ENCODE data around the gene KLRC4. TPM values are rescaled to one million over a fixed set of nuclear protein-coding genes. Genes with fewer than 3 reads are reported as not detected.
A peak's percentile ranks its signal among the peaks of the same experiment; 100 is the strongest.
"Not testable (repeated sequence)": the region's sequence is repeated elsewhere in the genome, so short reads cannot be mapped to it uniquely, and the experiment has no call there.

The KLRC4 gene
- total and polyA plus RNA-seq, 2 of the 4 experiments (the other 2 are of a cell fraction): not detected

DNA sequence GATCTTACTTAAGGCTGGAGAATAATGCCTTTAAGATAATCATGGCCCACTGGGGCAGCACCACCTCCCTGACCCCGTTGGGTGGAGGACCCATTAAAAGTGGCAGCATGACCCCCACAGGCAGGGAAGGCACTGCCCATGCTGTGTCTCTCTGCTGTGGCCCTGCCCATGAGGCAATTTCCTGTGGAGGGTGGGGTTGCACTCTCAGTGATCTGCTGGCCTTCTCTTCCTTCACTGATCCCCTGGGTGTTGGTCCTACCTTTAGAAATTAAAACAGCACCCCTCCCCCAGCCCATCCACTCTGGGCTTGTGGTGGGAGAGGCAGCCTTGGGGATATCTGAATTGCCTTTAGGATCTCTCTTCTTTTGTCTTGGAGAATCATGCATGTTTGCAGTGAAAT, 37.0 kb downstream of the KLRC4 start:
- ChIA-PET POLR2A (ENCODE audit: unreplicated experiment) (no interaction called here), CTCF (no interaction called here)
- no peak overlapping the region for H3K23ac ChIP-seq (ENCODE audit: low read depth, low read length)
- in situ Hi-C loops (cut with MboI; ENCODE audit: low sequenced_read_pairs): no loop called here
- dilution Hi-C loops (cut with HindIII; ENCODE audit: low sequenced_read_pairs, unreplicated experiment): no loop called here
- H3K79me1 ChIP-seq (ENCODE audit: low read depth in 1 of 2, low read length in 2 of 2): no peaks in the 10 kb centered on the region
- intact Hi-C loops (cut with micrococcal nuclease): no loop called here
- no peak overlapping the region for H3K56ac ChIP-seq (ENCODE audit: extremely low read depth, insufficient read depth, low read length)
- H2AK5ac ChIP-seq (ENCODE audit: low read depth, low read length): no peak overlapping the region
- no peaks in the 10 kb centered on the region for H4K20me1 ChIP-seq (ENCODE audit: insufficient read depth, low read length)
- H2AFZ ChIP-seq (replicated peaks; ENCODE audit: low read length, poor library complexity): peak overlapping the region; percentile 12
- H2AK9ac ChIP-seq (replicated peaks; ENCODE audit: low read depth, low read length, poor library complexity): no peak overlapping the region
- no peak overlapping the region for H3K9ac ChIP-seq (ENCODE audit: low read depth, low read length)
- no peak overlapping the region for H3K4me3 ChIP-seq (ENCODE audit: insufficient read depth, low read depth, low read length)
- H3K14ac ChIP-seq (replicated peaks; ENCODE audit: low read depth, low read length): no peak overlapping the region
- no peaks in the 10 kb centered on the region for H3K9me1 ChIP-seq (ENCODE audit: insufficient read depth, low read length)
- H2BK5ac ChIP-seq (ENCODE audit: low read depth, low read length, poor library complexity, severe bottlenecking): no peak overlapping the region
- H3K36me3 ChIP-seq (ENCODE audit: control insufficient read depth, insufficient read depth, low read length): no peaks in the 10 kb centered on the region
- no peak overlapping the region for H3K27ac ChIP-seq (ENCODE audit: insufficient read depth, low read length)
- no peak overlapping the region for H3K4ac ChIP-seq (ENCODE audit: low read depth, low read length)
- H3K27me3 ChIP-seq (ENCODE audit: control insufficient read depth, insufficient read depth, low read length): no peaks in the 10 kb centered on the region
- no peak overlapping the region for H2BK20ac ChIP-seq (ENCODE audit: low read depth, low read length)
- no peak overlapping the region for H3K4me2 ChIP-seq (ENCODE audit: low read depth, low read length)
- H3K4me1 ChIP-seq (ENCODE audit: control insufficient read depth, insufficient read depth, low read length): no peaks in the 10 kb centered on the region
- H3K9me3 ChIP-seq (ENCODE audit: control insufficient read depth, insufficient read depth, low read length): no peaks in the 10 kb centered on the region
- no peak for TF ChIP-seq BHLHE40 (IDR thresholded peaks at IDR 0.05; ENCODE audit: low read depth, low read length)
- TF ChIP-seq, protein P1, sequence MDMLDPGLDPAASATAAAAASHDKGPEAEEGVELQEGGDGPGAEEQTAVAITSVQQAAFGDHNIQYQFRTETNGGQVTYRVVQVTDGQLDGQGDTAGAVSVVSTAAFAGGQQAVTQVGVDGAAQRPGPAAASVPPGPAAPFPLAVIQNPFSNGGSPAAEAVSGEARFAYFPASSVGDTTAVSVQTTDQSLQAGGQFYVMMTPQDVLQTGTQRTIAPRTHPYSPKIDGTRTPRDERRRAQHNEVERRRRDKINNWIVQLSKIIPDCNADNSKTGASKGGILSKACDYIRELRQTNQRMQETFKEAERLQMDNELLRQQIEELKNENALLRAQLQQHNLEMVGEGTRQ (IDR thresholded peaks at IDR 0.05; ENCODE audit: low read depth, low read length): no peak
- no peak overlapping the region for H4K8ac ChIP-seq (ENCODE audit: low read depth in 2 of 2, low read length in 2 of 2)
- no CpG with 5 or more reads among the region's 1 CpG for WGBS, 2 experiments (ENCODE audit: extremely low coverage in 2 of 2, insufficient read length in 1 of 2)
- H4K91ac ChIP-seq (ENCODE audit: insufficient read depth, low read depth, low read length): no peak overlapping the region
- DNase-seq (no peak), ATAC-seq (ENCODE audit: low read depth) (no peak)
- H2BK15ac ChIP-seq (ENCODE audit: low read depth, low read length): no peak overlapping the region
- no TSS peak for BruUV-seq (replicated peaks)
- no peak overlapping the region for H3K18ac ChIP-seq (ENCODE audit: low read depth, low read length)
- no peak overlapping the region for H4K5ac ChIP-seq (ENCODE audit: low read depth, low read length)
- no peak overlapping the region for H2BK120ac ChIP-seq (ENCODE audit: low read depth, low read length)

DNA sequence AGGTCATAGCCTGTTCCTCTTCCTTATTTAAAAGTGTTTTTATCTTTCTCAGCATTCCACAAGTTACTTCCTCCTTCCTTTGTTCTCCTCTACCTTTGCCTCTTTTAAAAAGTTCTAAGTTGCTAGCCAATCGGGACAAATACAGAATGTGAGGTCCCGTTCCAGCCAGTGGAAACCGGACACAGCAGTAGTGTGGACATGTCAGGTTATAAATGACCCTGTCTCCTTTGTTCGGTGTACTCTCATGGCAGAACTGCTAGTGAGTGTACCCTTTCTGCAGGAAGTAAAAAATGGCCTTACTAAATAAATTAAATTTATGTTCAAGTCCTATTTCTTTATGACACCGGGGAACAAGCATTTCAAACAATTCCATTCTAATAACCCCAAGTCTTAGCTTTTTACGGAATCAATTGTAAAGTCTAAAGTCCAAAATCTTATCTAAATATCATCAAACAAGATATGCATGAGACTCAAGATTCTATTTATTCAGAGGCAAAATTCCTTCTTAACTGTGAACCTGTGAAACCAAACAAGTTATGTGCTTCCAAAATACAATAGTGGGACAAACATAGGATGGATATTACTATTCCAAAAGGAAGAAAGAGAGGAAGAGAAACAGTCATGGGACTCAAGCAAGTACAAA, 37.5 kb downstream of the KLRC4 start:
- POLR2A ChIA-PET (ENCODE audit: unreplicated experiment); ATAC-seq (ENCODE audit: low read depth): not testable (repeated sequence)

More for the DNA sequence above, 37.5 kb downstream of the KLRC4 start:
- H4K5ac ChIP-seq (ENCODE audit: low read depth, low read length); H3K27me3 ChIP-seq (ENCODE audit: control insufficient read depth, insufficient read depth, low read length); H3K36me3 ChIP-seq (ENCODE audit: control insufficient read depth, insufficient read depth, low read length); H2BK5ac ChIP-seq (ENCODE audit: low read depth, low read length, poor library complexity, severe bottlenecking); H2AK5ac ChIP-seq (ENCODE audit: low read depth, low read length); H3K18ac ChIP-seq (ENCODE audit: low read depth, low read length); CTCF ChIA-PET; H3K9me1 ChIP-seq (ENCODE audit: insufficient read depth, low read length); H3K4me2 ChIP-seq (ENCODE audit: low read depth, low read length); BruUV-seq (replicated peaks); H3K4ac ChIP-seq (ENCODE audit: low read depth, low read length); H2AFZ ChIP-seq (replicated peaks; ENCODE audit: low read length, poor library complexity); H3K14ac ChIP-seq (replicated peaks; ENCODE audit: low read depth, low read length); H2AK9ac ChIP-seq (replicated peaks; ENCODE audit: low read depth, low read length, poor library complexity); H3K4me3 ChIP-seq (ENCODE audit: insufficient read depth, low read depth, low read length); H3K27ac ChIP-seq (ENCODE audit: insufficient read depth, low read length); H4K8ac ChIP-seq (ENCODE audit: low read depth in 2 of 2, low read length in 2 of 2); H3K4me1 ChIP-seq (ENCODE audit: control insufficient read depth, insufficient read depth, low read length); DNase-seq; H3K9ac ChIP-seq (ENCODE audit: low read depth, low read length); in situ Hi-C loops (cut with MboI; ENCODE audit: low sequenced_read_pairs); dilution Hi-C loops (cut with HindIII; ENCODE audit: low sequenced_read_pairs, unreplicated experiment); H4K91ac ChIP-seq (ENCODE audit: insufficient read depth, low read depth, low read length); H2BK15ac ChIP-seq (ENCODE audit: low read depth, low read length); H2BK120ac ChIP-seq (ENCODE audit: low read depth, low read length); intact Hi-C loops (cut with micrococcal nuclease); H3K79me1 ChIP-seq (ENCODE audit: low read depth in 1 of 2, low read length in 2 of 2); H3K9me3 ChIP-seq (ENCODE audit: control insufficient read depth, insufficient read depth, low read length); H4K20me1 ChIP-seq (ENCODE audit: insufficient read depth, low read length); H3K23ac ChIP-seq (ENCODE audit: low read depth, low read length); H2BK20ac ChIP-seq (ENCODE audit: low read depth, low read length); H3K56ac ChIP-seq (ENCODE audit: extremely low read depth, insufficient read depth, low read length): not testable (repeated sequence)
- WGBS, 2 experiments (ENCODE audit: extremely low coverage in 2 of 2, insufficient read length in 1 of 2): 100% methylated on average over 1 of the region's 6 CpGs; no CpG with 5 or more reads in 1 of the 2 experiments

Measured in IMR-90 (cell line).